Measurements from ENCODE around the gene RELT.

GRCh38 chr11:73398132-73398526 lies 21.9 kb downstream of the RELT start:
- TF ChIP-seq CTCF (conservative IDR thresholded peaks at IDR 0.05; ENCODE audit: low read depth, low read length) (no peak), EZH2 (IDR thresholded peaks at IDR 0.05; ENCODE audit: low read length, unreplicated experiment) (no peak), EZH2phosphoT487 (IDR thresholded peaks at IDR 0.05; ENCODE audit: borderline replicate concordance, low read length) (no peak)

All from PC-3 (cell line).